Activated CD4-positive, alpha-beta T cell treated with anti-CD3 and anti-CD28 coated beads, Interleukin-2, amount 10 ng/mL, durations not matched to agents 7 days and 5 days (primary cell): ENCODE measurements around the gene ZNF428. TPM values are rescaled to one million over a fixed set of nuclear protein-coding genes. Genes with fewer than 3 reads are reported as not detected.

ENCODE experiments used
- CTCF ChIA-PET: fragments of 350-600 bp; sonication (Branson Sonifier 250); formaldehyde crosslinking; loops from one replicate; lab custom pipeline; 2021; ENCODE audit warnings: antibody characterized with exemption; lab: Charles Lee
- POLR2A ChIA-PET: fragments of 350-600 bp; sonication (Branson Sonifier 250); formaldehyde crosslinking; loops from one replicate; lab custom pipeline; 2021; ENCODE audit warnings: antibody characterized with exemption; lab: Charles Lee
- DNase-seq: peaks from one replicate; pipeline ENCODE4 v3.0.0-alpha.2; 2020
- H3K27ac Mint-ChIP-seq: one replicate; pipeline ENCODE4 v1.8.0; 2021; ENCODE audit warnings: mild to moderate bottlenecking, moderate library complexity, mixed read lengths
- H3K27me3 Mint-ChIP-seq: one replicate; pipeline ENCODE4 v1.8.0; 2021; ENCODE audit warnings: mixed read lengths
- H3K36me3 Mint-ChIP-seq: one replicate; pipeline ENCODE4 v1.8.0; 2021; ENCODE audit warnings: low read depth, mixed read lengths
- H3K4me1 Mint-ChIP-seq: one replicate; pipeline ENCODE4 v1.8.0; 2021; ENCODE audit warnings: mixed read lengths
- H3K4me3 Mint-ChIP-seq: one replicate; pipeline ENCODE4 v1.8.0; 2021; ENCODE audit warnings: mild to moderate bottlenecking, moderate library complexity, mixed read lengths
- H3K9me3 Mint-ChIP-seq: one replicate; pipeline ENCODE4 v1.8.0; 2021; ENCODE audit warnings: mixed read lengths
- total RNA-seq, 2 experiments: library from RNA; stranded (reverse); gene quantifications; one replicate each; pipeline ENCODE4 v1.2.3, GENCODE V29; 2021

ZNF428 gene
- total RNA-seq, 2 experiments from 2014 or later: 24.5 to 30.5 TPM

DNA sequence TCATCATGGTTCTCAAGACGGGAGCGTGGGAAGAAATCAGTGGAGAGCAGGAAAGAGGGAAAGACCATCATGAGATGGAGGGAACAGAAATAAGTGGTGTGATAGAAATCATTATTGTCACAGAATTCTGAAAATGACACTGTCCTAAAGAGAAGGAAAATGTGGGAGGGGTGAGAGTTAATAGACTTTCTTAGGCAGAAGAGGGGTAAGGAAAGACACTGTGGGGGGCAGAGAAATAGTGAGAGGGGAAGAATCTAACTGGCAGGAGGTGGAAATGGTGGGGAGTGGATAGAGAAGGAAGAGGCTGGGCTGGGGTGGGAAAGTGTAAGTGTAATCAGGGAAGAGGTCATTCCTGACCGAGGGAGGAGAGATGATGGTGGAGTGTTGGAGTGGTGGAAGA, 40.6 kb downstream of the ZNF428 start:
- Mint-ChIP-seq H3K4me3 (peak overlapping the region; percentile 78), H3K27me3 (no peaks in the 10 kb centered on the region), H3K4me1 (peaks cover 49% of the 10 kb centered on the region), H3K9me3 (no peaks in the 10 kb centered on the region), H3K27ac (peak overlapping the region; percentile 61), H3K36me3 (peaks cover 2% of the 10 kb centered on the region)
- POLR2A ChIA-PET: no interaction called here
- DNase-seq: no peak
- CTCF ChIA-PET: interaction anchor here (0.7 to 1.7 kb wide), 2 partner anchors 8 to 38 kb away, joined by 4 to 6 read pairs; no protein-coding TSS in a partner anchor

DNA sequence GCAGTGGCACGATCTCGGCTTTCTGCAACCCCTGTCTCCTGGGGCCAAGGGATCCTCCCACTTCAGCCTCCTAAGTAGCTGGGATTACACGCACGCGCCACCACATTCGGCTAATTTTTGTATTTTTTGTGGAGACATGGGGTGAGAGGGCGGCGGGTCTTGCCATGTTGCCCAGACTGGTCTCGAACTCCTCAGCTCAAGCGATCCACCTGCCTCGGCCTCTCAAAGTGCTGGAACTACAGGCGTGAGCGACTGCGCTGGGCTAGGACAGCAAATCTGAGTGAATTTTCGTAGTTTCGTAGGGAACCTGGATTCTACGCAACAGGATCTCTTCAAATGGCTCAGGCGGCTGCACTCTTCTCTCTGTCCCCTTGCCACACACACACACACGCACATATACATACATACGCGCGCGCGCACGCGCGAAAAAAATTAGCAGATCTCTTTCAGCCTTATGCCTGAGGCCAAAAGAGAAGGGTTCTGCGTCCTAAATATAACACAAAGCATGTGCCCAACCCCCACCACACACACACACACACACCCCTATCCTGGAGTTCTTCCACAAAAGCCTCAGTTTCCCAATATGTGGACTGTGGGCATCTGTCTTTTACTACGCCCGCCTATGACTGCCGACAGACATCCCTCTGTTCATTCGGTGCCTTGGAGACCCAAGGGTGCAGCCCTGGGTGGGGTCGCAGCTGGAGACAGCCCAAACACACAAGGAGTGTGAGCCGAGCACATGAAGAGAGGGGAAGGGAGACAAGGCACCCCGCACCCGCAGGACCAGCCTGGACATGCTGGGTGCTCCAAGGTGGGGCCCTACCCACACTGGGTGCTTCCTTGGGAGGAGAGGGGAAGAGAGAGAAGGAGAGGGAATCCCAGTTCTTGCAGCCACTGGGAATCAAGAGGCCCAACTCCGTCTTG, 43.2 kb downstream of the ZNF428 start:
- DNase-seq: peak; percentile 22
- Mint-ChIP-seq H3K9me3 (no peaks in the 10 kb centered on the region), H3K4me3 (peak overlapping the region; percentile 65), H3K27me3 (no peaks in the 10 kb centered on the region), H3K4me1 (peaks cover 46% of the 10 kb centered on the region), H3K27ac (peak overlapping the region; percentile 85), H3K36me3 (peaks cover 2% of the 10 kb centered on the region)
- ChIA-PET POLR2A (no interaction called here), CTCF (interaction anchor here (0.7 to 2.1 kb wide), 3 partner anchors 18 to 1820 kb away, joined by 3 to 5 read pairs (median 3); partner anchors contain the start of genes IRGQ and ZNF576)

- no peaks in the 10 kb centered on the region for H3K27me3 Mint-ChIP-seq
- ChIA-PET POLR2A (no interaction called here), CTCF (interaction anchor here (1.0 to 2.3 kb wide), 5 partner anchors 10 to 129 kb away, joined by 3 to 5 read pairs (median 5); no protein-coding TSS in a partner anchor)
- DNase-seq: peak; percentile 99
- peak within 1 kb of the TSS; percentile 94 for H3K27ac Mint-ChIP-seq
- H3K9me3 Mint-ChIP-seq: no peaks in the 10 kb centered on the region
- peaks cover 47% of the 10 kb centered on the region for H3K4me1 Mint-ChIP-seq
- peak within 1 kb of the TSS; percentile 96 for H3K4me3 Mint-ChIP-seq
- peaks cover 2% of the 10 kb centered on the region for H3K36me3 Mint-ChIP-seq
Measured at GRCh38 chr19:43575156-43575950, 44.1 kb downstream of the ZNF428 start, which contains the start of the genes PINLYP and XRCC1. Gene PINLYP (plus strand): TSS chr19:43575801. CDS start chr19:43577192, 1,391 bp downstream. Gene XRCC1 (minus strand): TSS chr19:43575527. CDS start chr19:43575458, 69 bp downstream.

DNA sequence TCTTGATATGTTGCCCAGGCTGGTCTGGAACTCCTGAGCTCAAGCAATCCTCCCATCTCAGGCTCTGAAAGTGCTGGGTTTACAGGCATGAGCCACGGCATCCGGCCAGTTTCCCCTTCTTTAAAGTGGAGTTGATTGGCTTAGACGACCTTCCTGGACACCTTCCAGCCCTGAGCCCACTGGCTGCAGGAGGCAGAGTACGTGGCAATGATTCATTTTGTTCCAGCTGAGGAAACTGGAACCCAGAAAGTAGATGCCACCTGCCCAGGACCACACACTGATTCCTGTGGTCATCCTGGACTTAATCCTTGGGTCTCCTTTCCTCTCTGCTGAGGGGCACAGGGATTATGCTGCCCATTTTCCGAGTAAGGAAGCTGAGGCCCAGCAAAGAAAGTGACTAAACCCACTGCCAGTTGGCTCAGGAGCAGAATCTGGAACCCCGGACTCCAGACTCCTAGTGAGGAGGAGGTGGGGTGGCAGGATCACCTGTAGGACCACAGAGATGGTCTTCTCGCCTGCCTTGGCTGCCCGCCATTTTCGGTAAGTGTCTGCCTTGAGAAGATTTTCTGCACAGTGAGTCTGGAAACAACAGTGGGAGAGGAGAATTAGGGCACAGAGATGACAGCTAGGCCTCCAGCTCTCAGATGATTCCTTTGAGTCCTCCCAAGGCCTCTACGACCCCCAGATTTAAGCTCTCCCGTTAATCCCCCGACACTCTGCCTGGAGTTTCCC, 44.8 kb downstream of the ZNF428 start:
- ChIA-PET POLR2A (no interaction called here), CTCF (interaction anchor here (1.0 to 2.3 kb wide), 6 partner anchors 9 to 128 kb away, joined by 3 to 7 read pairs (median 5); no protein-coding TSS in a partner anchor)
- Mint-ChIP-seq H3K36me3 (peaks cover 7% of the 10 kb centered on the region), H3K27me3 (no peaks in the 10 kb centered on the region), H3K27ac (peak overlapping the region; percentile 94), H3K4me3 (peak overlapping the region; percentile 96), H3K4me1 (peaks cover 44% of the 10 kb centered on the region), H3K9me3 (no peaks in the 10 kb centered on the region)
- DNase-seq: no peak

GRCh38 chr19:43572171-43572588, 47.2 kb downstream of the ZNF428 start:
- Mint-ChIP-seq H3K4me1 (peaks cover 36% of the 10 kb centered on the region), H3K27ac (no peak overlapping the region)

DNA sequence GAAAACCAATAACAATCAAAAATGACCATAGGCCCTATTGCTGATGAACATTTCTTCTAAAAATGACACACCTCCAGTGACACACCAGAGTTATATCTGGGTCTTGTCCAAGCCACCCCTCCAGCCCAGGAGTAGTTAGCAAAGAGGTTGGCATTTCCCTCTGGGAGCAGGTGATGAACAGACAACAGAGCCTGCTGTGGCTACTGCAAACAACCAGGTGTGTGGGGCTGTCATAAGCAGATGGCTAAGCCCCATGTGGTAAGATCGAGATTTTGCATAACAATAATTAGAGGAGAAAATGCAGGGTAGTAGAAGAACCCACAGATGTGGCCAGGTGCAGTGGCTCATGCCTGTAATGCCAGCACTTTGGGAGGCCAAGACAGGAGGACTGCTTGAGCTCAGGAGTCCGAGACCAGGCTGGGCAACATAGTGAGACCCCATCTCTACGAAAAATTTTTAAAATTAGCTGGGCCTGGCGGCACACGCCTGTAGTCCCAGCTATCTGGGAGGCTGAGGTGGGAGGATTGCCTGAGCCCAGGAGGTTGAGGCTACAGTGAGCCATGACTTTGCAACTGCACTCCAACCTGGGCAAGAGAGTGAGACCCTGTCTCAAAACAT, 49.1 kb downstream of the ZNF428 start:
- ChIA-PET POLR2A (no interaction called here), CTCF (interaction anchor here (0.7 to 2.8 kb wide), 5 partner anchors 10 to 24 kb away, joined by 3 to 12 read pairs (median 5); no protein-coding TSS in a partner anchor)
- no peaks in the 10 kb centered on the region for H3K9me3 Mint-ChIP-seq
- peaks cover 10% of the 10 kb centered on the region for H3K36me3 Mint-ChIP-seq
- H3K27me3 Mint-ChIP-seq: no peaks in the 10 kb centered on the region
- no peak for DNase-seq
- H3K4me1 Mint-ChIP-seq: peaks cover 26% of the 10 kb centered on the region
- H3K27ac Mint-ChIP-seq: no peak overlapping the region
- no peak overlapping the region for H3K4me3 Mint-ChIP-seq

More at GRCh38 chr19:43572171-43572588, 47.2 kb downstream of the ZNF428 start:
- DNase-seq: no peak
- ChIA-PET POLR2A (no interaction called here), CTCF (interaction anchor here (0.9 to 2.8 kb wide), 3 partner anchors 17 to 22 kb away, joined by 5 to 12 read pairs (median 7); no protein-coding TSS in a partner anchor)
- H3K36me3 Mint-ChIP-seq: peaks cover 9% of the 10 kb centered on the region
- H3K9me3 Mint-ChIP-seq: no peaks in the 10 kb centered on the region
- no peak overlapping the region for H3K4me3 Mint-ChIP-seq
- H3K27me3 Mint-ChIP-seq: no peaks in the 10 kb centered on the region

GRCh38 chr19:43569657-43570056, 49.8 kb downstream of the ZNF428 start:
- POLR2A ChIA-PET: interaction anchor here (0.6 kb wide), 1 partner anchor 41 kb away, joined by 3 read pairs; no protein-coding TSS in a partner anchor
- H3K4me3 Mint-ChIP-seq: no peak overlapping the region

DNA sequence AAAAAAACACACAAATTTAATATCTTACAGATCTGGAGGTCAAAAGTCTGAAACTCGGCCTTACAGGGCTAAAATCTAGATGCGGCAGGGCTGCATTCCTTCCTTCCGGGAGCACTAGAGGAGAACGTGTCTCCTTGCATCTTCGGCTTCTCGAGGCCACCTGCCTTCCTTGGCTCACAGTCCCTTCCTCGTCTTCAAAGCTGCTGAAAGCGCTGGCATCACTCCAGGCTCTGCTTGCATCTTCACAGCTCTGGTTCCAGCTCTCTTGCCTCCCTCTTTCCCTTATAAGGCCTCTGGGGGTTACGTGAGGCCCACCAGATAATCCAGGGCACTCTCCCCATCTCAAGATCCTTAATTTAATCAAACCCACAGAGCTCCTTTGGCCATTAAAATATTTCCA, 54.6 kb downstream of the ZNF428 start:
- Mint-ChIP-seq H3K36me3 (peaks cover 28% of the 10 kb centered on the region), H3K4me3 (no peak overlapping the region), H3K9me3 (no peaks in the 10 kb centered on the region), H3K4me1 (peaks cover 49% of the 10 kb centered on the region), H3K27ac (peak overlapping the region; percentile 41), H3K27me3 (no peaks in the 10 kb centered on the region)
- POLR2A ChIA-PET: no interaction called here
- DNase-seq: no peak
- CTCF ChIA-PET: interaction anchor here (0.5 to 1.4 kb wide), 4 partner anchors 8 to 201 kb away, joined by 4 to 10 read pairs (median 4); no protein-coding TSS in a partner anchor

More at GRCh38 chr19:43569657-43570056, 49.8 kb downstream of the ZNF428 start:
- H3K27me3 Mint-ChIP-seq: no peaks in the 10 kb centered on the region
- no peaks in the 10 kb centered on the region for H3K9me3 Mint-ChIP-seq
- H3K4me1 Mint-ChIP-seq: peaks cover 27% of the 10 kb centered on the region
- CTCF ChIA-PET: interaction anchor here (0.7 to 2.8 kb wide), 5 partner anchors 9 to 25 kb away, joined by 3 to 12 read pairs (median 5); no protein-coding TSS in a partner anchor
- DNase-seq: no peak
- no peak overlapping the region for H3K27ac Mint-ChIP-seq
- peaks cover 13% of the 10 kb centered on the region for H3K36me3 Mint-ChIP-seq

- H3K4me1 Mint-ChIP-seq: peaks cover 49% of the 10 kb centered on the region
- DNase-seq: no peak
- H3K36me3 Mint-ChIP-seq: peaks cover 29% of the 10 kb centered on the region
- H3K27ac Mint-ChIP-seq: peak overlapping the region; percentile 97
- no peaks in the 10 kb centered on the region for H3K27me3 Mint-ChIP-seq
- ChIA-PET CTCF (interaction anchor here (1.1 to 1.4 kb wide), 2 partner anchors 9 to 32 kb away, joined by 3 read pairs; partner anchors contain the start of genes IRGQ and ZNF576), POLR2A (no interaction called here)
- no peaks in the 10 kb centered on the region for H3K9me3 Mint-ChIP-seq
- no peak overlapping the region for H3K4me3 Mint-ChIP-seq
Measured at GRCh38 chr19:43563816-43564457, 55.5 kb downstream of the ZNF428 start.

GRCh38 chr19:43562698-43563241, 56.7 kb downstream of the ZNF428 start:
- H3K27me3 Mint-ChIP-seq: no peaks in the 10 kb centered on the region
- ChIA-PET CTCF (interaction anchor here (1.0 to 1.4 kb wide), 2 partner anchors 12 to 34 kb away, joined by 3 read pairs; partner anchors contain the start of genes IRGQ, XRCC1 and ZNF576), POLR2A (no interaction called here)
- H3K27ac Mint-ChIP-seq: peak overlapping the region; percentile 97
- H3K9me3 Mint-ChIP-seq: no peaks in the 10 kb centered on the region
- peak; percentile 75 for DNase-seq
- peaks cover 29% of the 10 kb centered on the region for H3K36me3 Mint-ChIP-seq
- peaks cover 49% of the 10 kb centered on the region for H3K4me1 Mint-ChIP-seq
- peak overlapping the region; percentile 62 for H3K4me3 Mint-ChIP-seq
